ENCODE measurements around the gene SPON1.

The SPON1 gene

GRCh38 chr11:13920756-13921155 lies 41.8 kb upstream of the SPON1 start:
- Histone ChIP-seq H3K4me2 (ENCODE audit: low read length) (no peak overlapping the region), H3K79me2 (ENCODE audit: insufficient read depth, low read length) (no peaks in the 10 kb centered on the region), H2AFZ (ENCODE audit: low read length) (no peak overlapping the region), H3K27me3 (ENCODE audit: insufficient read depth, low read length) (no peaks in the 10 kb centered on the region), H3K27ac (ENCODE audit: low read depth, low read length, poor library complexity, severe bottlenecking) (no peak overlapping the region), H4K20me1 (ENCODE audit: insufficient read depth, low read length) (no peaks in the 10 kb centered on the region), H3K9me2 (ENCODE audit: low read depth, low read length) (no peaks in the 10 kb centered on the region), H3K36me3 (ENCODE audit: insufficient read depth, low read length) (no peaks in the 10 kb centered on the region), H3K4me3 (ENCODE audit: low read depth, low read length, poor library complexity, severe bottlenecking) (no peak overlapping the region), H3F3A (ENCODE audit: insufficient read depth, low read length) (no peaks in the 10 kb centered on the region), H3K9me3 (ENCODE audit: low read length) (no peaks in the 10 kb centered on the region), H3K4me1 (ENCODE audit: insufficient read depth, low read length, severe bottlenecking) (no peaks in the 10 kb centered on the region), H3K9ac (ENCODE audit: low read length) (no peak overlapping the region)
- TF ChIP-seq EZH2 (IDR thresholded peaks at IDR 0.05; ENCODE audit: borderline replicate concordance, low read length): no peak
- TF ChIP-seq, protein P1, sequence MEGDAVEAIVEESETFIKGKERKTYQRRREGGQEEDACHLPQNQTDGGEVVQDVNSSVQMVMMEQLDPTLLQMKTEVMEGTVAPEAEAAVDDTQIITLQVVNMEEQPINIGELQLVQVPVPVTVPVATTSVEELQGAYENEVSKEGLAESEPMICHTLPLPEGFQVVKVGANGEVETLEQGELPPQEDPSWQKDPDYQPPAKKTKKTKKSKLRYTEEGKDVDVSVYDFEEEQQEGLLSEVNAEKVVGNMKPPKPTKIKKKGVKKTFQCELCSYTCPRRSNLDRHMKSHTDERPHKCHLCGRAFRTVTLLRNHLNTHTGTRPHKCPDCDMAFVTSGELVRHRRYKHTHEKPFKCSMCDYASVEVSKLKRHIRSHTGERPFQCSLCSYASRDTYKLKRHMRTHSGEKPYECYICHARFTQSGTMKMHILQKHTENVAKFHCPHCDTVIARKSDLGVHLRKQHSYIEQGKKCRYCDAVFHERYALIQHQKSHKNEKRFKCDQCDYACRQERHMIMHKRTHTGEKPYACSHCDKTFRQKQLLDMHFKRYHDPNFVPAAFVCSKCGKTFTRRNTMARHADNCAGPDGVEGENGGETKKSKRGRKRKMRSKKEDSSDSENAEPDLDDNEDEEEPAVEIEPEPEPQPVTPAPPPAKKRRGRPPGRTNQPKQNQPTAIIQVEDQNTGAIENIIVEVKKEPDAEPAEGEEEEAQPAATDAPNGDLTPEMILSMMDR (IDR thresholded peaks at IDR 0.05; ENCODE audit: low read length): no peak

DNA sequence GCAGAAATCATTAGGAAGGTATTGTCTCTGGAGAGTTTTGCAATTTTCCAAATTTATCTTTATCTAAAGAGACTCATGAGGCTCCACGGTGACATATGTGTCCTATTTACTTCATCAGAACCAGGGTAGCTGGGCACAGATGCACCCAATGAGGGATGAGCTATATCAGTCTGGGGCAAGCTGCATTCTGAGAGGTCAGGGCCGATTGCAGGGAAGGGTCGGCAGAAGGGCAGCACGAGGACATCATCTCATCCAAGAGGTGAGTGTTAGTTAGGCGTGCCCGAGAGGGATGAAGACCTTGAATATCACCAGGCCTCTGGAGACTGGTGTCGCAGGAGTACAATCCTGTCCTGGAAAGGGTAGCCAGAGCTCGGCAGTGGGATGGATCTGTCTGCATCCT lies 41.0 kb upstream of the SPON1 start:
- Histone ChIP-seq H3K4me2 (ENCODE audit: low read length) (no peak overlapping the region), H3K27ac (ENCODE audit: low read depth, low read length, poor library complexity, severe bottlenecking) (no peak overlapping the region), H3K27me3 (ENCODE audit: insufficient read depth, low read length) (no peaks in the 10 kb centered on the region), H3K9ac (ENCODE audit: low read length) (no peak overlapping the region), H4K20me1 (ENCODE audit: insufficient read depth, low read length) (no peaks in the 10 kb centered on the region), H2AFZ (ENCODE audit: low read length) (no peak overlapping the region), H3K4me3 (ENCODE audit: low read depth, low read length, poor library complexity, severe bottlenecking) (no peak overlapping the region), H3K9me2 (ENCODE audit: low read depth, low read length) (no peaks in the 10 kb centered on the region), H3F3A (ENCODE audit: insufficient read depth, low read length) (no peaks in the 10 kb centered on the region), H3K4me1 (ENCODE audit: insufficient read depth, low read length, severe bottlenecking) (no peaks in the 10 kb centered on the region), H3K79me2 (ENCODE audit: insufficient read depth, low read length) (no peaks in the 10 kb centered on the region), H3K36me3 (ENCODE audit: insufficient read depth, low read length) (no peaks in the 10 kb centered on the region), H3K9me3 (ENCODE audit: low read length) (no peaks in the 10 kb centered on the region)
- TF ChIP-seq EZH2 (IDR thresholded peaks at IDR 0.05; ENCODE audit: borderline replicate concordance, low read length): no peak
- TF ChIP-seq, protein P1 (IDR thresholded peaks at IDR 0.05; ENCODE audit: low read length): no peak

DNA sequence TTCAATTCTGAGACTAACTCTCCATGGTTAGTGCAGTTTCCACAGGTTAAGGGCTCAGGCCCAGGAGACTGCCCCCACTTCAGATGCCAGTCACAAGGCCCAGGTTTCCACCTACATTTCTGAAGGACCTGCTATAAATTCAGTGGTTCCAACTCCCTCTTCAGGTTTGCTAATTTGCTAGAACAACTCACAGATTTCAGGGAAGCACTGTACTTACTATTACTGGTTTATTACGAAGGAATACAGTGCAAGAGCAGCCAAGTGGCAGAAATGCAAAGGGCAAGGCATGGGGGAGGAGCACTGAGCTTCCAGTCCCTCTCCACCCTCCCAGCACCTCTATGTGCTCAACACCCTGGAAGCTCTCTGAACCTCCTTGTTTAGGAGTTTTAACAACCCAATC lies 39.3 kb upstream of the SPON1 start:
- TF ChIP-seq EZH2 (IDR thresholded peaks at IDR 0.05; ENCODE audit: borderline replicate concordance, low read length): no peak
- TF ChIP-seq, protein P1 (IDR thresholded peaks at IDR 0.05; ENCODE audit: low read length): no peak
- Histone ChIP-seq H3K27me3 (ENCODE audit: insufficient read depth, low read length) (no peaks in the 10 kb centered on the region), H3K9ac (ENCODE audit: low read length) (no peak overlapping the region), H2AFZ (ENCODE audit: low read length) (no peak overlapping the region), H3K27ac (ENCODE audit: low read depth, low read length, poor library complexity, severe bottlenecking) (no peak overlapping the region), H3F3A (ENCODE audit: insufficient read depth, low read length) (no peaks in the 10 kb centered on the region), H3K36me3 (ENCODE audit: insufficient read depth, low read length) (no peaks in the 10 kb centered on the region), H3K4me1 (ENCODE audit: insufficient read depth, low read length, severe bottlenecking) (no peaks in the 10 kb centered on the region), H3K4me3 (ENCODE audit: low read depth, low read length, poor library complexity, severe bottlenecking) (no peak overlapping the region), H3K9me3 (ENCODE audit: low read length) (no peaks in the 10 kb centered on the region), H3K9me2 (ENCODE audit: low read depth, low read length) (no peaks in the 10 kb centered on the region), H3K4me2 (ENCODE audit: low read length) (no peak overlapping the region), H3K79me2 (ENCODE audit: insufficient read depth, low read length) (no peaks in the 10 kb centered on the region), H4K20me1 (ENCODE audit: insufficient read depth, low read length) (no peaks in the 10 kb centered on the region)

All from OCI-LY1 (cell line).